Activated gamma-delta T cell treated with Interleukin-2 at 50 U/mL for 16 hours (primary cell): Measurements from ENCODE around the gene SULT1E1.

ENCODE experiments used
- DNase-seq: peaks from one replicate; pipeline ENCODE4 v3.0.0-alpha.2; 2020

Gene SULT1E1, protein sequence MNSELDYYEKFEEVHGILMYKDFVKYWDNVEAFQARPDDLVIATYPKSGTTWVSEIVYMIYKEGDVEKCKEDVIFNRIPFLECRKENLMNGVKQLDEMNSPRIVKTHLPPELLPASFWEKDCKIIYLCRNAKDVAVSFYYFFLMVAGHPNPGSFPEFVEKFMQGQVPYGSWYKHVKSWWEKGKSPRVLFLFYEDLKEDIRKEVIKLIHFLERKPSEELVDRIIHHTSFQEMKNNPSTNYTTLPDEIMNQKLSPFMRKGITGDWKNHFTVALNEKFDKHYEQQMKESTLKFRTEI

DNA sequence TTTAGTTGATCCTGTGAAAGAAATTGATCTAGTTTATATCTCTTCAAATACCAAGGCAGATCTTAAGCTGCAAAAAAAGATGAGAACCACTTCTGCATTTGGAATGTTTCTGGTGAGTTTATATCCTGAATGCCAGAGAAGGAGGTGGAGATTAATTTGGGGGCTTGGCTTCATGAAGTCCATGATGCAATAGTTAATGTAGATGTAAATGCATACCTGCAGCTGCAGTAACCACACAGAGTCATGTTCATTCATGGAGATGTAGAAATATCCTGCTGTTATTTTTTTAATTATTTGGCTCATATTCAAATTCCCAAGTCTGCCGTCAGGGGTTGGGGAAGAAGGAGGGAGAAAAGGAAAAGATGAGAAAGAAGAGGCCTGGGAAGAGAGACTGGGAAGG, at the start of gene SULT1E1:
Gene SULT1E1, minus strand, starts transcription at position 94 of the 400 bp plus-strand sequence. CDS start 2,501 bp downstream, outside the sequence.
- DNase-seq, result no peak

DNA sequence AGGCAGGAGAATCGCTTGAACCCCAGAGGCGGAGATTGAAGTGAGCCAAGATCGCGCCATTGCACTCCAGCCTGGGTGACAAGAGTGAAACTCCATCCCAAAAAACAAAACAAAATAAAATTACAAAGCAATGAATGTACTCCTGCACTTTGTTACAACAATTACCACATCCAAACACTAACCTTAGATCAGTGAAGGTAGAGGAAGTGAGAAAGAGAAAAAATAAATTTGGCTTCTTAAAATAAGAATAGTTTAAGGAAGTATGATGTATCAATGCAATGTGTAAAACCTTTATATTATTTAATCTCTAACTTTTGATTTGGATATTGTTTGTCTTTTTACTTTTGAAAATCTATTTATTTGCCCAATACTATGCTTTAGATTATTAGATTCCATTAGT, 49.2 kb upstream of the SULT1E1 start:
- no peak for DNase-seq

DNA sequence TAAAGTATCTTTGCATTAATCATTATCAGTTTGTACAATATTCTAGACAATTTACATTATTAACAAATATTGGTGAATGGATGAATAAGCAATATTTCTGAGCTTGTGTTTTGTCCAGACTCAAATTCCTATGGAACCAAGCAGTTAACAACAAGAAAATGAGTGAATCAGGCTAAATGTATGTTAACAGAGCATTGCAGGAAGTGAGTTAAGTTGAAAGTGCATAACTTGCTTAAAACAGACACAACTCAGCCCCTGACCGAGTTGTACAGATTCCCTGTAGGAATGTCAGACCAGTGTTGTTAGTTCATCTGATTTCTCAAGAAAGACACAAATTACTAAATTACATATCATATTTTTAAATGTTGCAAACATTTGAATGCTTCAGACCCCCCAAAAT, 47.2 kb upstream of the SULT1E1 start:
- no peak for DNase-seq

DNA sequence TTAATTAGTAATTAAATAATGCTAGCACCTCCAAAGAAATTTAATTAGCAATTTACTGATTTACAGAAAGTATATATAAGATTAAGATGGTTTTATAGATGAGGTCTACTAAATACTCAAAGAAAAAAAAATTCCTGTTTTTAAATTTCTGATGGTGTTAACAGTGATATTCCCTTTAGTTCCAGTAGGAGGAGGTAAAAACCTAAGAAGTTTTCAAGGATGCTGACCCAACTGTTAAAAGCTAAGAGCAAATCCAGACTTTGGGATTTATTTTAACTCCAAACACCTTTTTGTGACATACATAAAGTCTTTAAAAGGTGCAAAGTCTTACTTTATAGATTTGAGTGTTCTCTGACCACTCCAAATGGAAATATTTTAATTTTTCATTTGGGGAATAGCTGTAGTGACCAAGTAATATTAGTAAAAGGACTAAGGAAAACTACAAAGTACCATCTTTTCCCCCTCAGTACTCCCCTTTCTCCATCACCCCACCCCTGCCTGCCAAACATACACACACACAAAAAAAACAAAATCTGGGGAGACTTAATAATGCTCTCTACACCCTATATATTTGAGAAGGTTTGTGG, 36.7 kb upstream of the SULT1E1 start:
- DNase-seq, result no peak

DNA sequence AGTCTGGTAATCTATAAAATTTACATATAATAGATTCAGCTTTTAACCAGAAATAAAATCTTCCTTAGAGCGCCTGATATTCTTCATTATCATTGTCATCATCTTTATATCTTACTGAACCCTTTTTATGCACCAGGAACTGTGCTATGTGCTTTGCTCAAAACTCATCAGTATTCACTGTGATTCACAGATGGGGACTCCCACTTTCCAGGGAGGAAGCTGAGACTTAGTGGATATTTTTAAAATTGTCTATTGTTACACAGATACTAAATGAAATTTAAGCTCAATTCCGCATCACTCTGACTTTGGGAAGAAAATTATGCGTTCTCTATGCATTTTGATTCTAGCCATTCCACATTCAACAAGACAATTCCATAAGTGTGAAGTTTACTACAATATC, 34.8 kb upstream of the SULT1E1 start:
- no peak for DNase-seq

DNA sequence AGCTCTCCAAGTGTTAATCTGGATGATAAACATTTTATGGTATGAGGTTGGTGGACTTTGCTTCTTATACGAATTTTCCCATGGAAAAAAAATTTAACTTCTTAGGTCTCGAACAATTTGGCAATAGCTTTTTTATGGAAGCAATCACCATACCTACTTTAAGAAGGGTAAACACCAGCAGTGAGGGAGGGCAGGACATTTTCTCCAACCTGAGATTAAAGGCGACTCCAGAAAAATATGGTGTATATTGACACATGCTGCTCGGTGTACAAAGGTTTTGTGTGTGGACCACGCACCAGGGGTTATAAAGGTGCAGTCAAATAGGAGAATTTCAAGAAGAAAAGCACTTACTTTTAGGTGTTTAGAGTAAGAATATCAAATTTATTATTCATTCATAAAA, 34.2 kb upstream of the SULT1E1 start:
- no peak for DNase-seq

DNA sequence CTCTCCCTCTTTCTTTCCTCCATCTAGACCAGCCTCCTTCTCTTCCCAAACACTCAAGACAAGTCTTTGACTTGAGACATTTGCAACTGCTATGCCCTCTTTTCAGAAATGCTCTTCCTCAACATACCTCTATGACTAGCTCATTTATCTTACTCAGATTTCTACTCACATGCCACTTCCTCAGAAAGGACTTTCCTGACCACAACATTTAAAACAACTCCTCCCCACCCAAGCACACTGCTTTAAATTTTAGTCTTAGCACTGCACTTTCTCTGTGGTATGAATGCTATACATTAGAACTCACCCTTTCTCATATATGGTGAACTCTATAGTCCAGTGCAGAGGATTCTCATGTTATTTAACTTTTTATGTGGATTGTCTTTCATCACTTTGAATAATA, 28.4 kb upstream of the SULT1E1 start:
- no peak for DNase-seq

DNA sequence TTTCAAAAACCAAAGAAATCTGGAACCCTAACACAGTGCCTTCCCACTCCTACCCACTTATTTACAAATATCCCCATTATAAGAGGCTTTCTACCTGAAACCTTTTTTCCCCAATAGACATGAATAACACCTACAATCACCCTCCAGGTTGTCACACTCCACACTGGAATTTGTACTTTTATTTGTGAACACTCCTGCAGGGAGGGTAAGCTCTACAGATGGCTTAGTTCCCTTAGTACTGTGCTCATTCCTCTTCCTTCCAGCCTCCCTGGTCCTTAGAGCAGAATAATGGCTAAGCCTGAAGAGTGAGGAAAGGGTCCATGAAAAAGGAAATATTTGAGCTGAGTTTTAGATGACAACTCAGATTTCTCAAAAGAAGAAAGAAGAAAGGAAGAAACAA, 22.2 kb upstream of the SULT1E1 start:
- no peak for DNase-seq

DNA sequence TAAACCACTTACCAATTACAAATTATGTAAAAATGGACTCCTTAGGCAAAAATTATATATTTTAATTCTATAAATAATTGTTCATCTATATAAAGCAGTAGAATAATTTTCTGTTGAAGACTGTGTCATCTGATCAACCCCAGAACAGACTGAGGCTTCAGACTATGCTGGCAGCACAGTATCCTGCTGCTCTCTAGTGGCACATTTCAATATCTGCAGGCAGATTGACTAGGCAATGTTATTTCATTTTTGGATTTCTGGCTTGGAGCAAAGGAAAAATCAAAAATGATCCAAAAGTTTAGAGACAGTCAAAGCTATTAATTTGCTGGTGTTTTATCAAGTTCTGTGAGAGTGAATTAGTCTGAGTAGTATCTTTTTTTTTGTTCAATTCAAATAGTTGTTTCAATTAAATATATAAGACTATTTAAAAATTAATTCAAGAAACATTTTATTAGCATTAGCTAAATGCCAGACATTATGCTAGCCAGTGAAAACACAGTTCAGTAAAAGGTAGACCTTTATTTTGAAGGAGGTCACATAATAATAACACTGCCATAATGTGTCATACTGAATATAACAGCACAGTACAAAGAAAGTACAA, 21.3 kb upstream of the SULT1E1 start:
- DNase-seq, result peak; percentile 3

DNA sequence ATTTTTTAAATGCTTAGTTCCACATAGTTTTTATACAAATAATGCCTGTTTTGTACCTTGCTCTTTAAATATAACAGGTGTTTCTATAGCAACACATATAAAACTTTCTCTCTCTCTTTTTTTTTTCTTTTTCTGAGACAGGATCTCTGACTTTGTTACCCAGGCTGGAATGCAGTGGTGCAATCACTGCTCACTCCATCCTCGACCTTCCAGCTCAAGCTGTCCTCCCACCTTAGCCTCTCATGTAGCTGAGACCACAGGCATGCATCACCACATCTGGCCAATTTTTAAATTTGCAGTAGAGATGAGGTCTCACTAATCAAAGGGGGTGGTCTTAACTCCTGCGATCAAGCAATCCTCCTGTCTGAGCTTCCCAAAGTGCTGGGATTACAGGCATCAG, 18.3 kb upstream of the SULT1E1 start:
- DNase-seq, result no peak

DNA sequence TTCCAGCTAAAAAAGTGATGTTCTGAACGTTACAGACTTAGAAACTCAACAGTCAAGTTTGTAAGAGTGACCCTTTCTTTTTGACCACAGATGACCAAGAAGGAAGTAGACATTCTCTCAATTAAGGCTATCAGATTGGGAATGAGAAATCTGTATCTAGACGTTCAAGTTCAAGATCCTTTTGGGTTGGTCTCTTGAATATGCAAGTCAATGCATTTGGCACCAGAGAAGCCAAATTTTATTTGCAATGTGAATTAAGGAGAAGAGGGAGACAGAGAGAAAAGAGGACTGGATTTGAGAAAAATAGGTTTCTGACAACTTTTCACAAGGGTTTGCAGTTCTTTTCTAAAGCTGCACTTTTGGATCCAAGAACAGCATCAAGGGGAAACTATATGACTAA, 17.5 kb upstream of the SULT1E1 start:
- DNase-seq, result no peak

DNA sequence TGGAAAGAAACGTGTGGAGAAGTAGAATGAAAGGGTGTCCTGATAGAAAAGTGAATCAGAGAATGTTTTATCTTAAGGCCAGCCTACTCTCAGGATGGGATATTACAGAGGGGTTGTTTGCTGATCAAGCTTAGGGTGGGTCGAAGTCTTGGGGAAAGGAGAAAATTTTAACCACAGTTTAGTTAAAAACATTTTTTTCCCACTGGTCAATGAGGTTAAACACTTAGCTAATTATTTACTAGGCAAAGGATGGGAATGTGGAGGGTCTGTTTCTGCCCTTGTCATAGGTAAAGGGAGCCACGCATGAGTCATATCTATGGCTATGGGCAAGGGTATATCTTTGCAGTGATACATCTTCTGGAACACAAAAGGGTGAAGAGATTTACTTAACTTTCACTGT, 16.1 kb upstream of the SULT1E1 start:
- DNase-seq, result no peak

DNA sequence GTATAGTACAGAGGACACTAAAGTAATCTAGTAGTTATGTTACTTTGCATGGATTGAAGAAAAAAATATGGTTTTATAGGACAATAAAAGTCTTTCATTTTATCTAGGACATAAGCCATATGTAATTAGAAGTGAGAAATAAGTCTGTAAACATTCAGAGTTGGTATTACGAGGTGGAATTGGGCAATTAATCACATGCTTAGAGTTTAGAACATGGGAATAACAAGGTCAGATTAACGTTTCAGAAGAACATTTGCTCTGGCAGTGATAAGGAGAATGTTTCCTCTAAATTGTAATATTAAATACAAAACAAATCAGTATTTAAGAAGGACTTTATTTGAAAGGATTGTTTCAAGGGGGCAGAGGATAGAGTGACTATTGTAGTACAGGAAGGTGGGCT, 15.6 kb upstream of the SULT1E1 start:
- no peak for DNase-seq

DNA sequence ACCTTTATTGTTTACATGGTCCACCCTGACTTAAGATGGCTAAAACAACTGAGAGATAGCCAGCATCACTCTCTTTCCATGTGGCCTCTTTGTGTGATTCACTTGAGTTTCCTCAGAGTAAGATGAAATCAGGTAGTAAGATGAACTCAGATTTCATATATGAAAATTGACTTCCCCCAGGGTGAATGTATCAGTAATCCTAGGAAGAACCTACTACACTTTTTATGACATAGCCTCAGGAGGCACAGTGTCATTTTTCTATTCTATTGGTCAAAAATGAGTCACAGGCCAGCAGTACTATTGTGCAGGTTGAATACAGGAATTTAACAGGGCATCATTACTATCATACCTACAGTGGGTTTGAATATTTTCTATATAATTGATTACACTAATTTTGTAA, 14.6 kb upstream of the SULT1E1 start:
- DNase-seq, result no peak

DNA sequence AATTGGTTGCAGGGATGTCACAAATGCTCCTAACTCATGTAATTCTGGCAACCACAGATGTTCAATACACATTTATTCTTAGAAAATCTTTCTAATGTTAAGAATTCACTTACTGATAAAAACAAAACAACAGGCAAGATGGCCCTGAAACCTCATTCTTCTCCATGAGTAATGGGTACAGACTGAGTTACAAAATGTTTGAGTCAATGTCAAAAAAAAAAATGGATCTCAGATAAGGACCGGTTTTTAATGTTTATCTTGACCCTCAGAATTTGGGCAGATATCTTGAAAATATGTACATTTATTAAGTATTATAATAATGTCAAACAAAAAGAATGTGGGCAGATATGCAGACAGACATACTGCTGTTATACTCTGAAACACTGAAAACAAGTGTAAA, 1.8 kb upstream of the SULT1E1 start:
- DNase-seq, result no peak

DNA sequence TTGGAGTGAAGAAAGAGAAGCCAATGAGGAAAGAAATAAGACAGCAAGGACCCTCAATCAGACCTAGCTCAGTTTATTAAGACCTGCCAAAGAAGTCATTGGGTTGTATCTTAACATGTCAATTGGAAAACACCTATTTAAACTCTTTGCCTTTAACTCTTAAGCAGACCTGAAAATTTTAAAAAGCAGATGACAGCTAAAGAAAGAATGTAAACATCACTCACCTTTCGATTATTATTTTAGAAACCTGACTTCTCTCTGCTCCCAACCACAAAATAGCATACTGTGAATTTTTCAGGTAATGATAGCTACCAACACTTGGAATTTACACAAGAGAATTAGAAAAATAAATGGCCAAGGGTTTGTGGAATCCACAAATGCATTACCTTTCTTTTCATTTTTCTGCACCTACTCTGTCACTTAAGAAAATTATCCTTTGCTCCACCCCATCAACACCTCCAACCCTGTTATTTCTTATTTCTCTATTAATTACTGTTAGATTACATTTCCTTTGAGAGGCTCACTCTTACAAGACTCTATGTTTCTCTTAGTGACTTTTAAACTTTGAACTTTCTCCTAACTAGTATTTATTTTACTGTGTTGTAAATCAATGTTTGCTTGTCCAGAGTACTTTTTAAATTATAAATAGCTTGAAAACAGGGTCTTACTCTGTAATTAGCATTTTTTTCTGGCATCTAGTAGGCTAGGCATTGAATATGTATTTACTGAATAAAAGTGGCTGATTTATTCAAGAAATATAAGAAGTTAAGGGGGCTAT, 765 bp upstream of the SULT1E1 start:
- DNase-seq, result no peak

DNA sequence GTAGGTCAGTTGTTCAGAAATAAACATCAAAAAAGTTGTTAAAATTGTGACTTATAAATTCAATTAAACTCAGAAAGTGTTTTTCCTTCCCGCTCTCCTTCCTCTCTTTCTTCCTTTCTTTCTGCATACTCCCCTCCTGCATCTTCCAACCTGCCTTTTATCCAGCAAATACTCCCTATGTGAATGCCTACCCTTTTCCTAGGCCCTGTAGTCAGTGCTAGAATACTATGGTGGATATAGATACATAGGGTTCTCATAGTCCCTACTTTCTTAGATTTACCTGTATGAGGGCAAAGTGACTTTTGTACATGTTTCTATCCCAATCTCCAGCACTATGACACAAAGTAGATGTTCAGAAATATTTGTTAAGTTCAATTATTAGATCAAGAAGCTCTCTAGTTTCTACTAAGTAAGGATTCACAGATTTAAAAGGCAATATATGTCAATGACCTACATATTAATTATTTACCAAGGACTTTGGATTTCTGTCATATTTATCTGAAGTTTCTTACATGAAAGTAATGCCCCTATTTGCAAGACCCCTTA, 732 bp downstream of the SULT1E1 start:
- DNase-seq, result no peak

DNA sequence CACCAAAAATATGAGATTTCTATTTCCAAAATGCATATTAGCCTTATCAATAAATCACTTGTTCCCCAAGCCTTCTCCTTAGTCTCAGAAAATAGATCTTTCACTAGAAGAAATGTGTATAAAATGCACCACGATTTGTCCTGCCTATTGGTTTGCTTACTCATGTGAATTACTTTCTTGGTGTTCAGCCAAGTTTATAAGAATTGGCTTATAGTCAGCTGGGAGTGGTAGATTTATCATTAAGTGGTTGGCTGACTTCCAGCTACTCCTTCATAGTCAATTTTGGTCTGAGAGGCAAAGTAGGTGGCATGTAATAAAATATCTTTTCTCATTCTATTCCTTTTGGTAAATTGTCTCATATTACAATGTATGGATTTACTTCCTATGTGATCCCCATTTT, 1.3 kb downstream of the SULT1E1 start:
- no peak for DNase-seq

DNA sequence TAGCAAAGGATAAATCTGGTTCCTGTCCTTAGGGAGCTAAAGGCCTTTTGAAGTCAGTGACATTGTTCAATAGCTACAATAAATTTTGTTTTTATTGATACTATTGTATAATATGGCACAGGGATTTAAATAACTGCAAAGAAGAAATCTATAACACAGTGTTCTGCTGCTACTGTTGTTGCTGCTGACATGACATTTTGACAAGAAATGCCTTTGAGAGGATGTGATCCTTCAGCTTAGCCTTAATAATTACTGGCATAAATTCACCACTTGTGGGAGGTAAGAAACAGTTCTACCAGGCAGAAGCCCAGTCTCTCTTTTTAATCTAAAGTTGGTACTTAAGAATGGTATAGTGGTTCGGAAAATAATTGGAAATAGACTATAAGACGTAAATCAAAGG, 4.1 kb downstream of the SULT1E1 start:
- DNase-seq, result no peak

DNA sequence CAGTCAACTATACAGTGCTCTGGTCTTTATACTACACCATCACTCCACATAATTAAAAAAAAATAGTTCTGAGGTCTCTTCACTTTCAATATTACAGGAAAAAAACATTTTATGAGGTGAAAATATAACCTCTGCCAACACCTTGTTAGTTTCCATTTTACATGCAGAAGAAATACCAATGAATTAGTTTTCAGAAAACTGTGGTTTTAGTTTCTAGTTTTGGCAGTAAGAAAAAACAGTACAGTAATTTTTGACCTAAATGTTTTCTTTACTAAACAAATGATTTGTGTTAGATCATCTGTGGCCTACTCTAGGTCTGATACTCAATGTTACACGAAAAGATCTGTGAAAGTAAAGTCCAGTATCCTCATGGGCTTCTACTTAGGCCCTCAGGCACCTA, 10.0 kb downstream of the SULT1E1 start:
- DNase-seq, result no peak

DNA sequence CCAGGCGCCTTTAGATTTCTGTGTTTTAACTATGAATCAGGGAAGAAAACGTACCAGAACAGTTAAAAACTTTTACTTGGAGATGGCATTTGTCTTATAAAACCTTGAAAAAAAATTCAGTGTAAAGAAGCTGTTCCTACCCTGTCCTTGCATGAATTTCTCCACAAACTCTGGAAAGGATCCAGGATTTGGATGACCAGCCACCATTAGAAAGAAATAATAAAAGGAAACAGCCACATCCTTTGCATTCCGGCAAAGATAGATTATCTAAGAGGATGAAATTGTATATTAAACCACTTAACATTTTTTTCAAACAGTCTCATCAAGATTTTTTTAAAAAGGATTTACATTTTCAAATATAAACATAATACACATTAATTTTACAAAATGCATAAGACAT, 10.6 kb downstream of the SULT1E1 start:
- no peak for DNase-seq

DNA sequence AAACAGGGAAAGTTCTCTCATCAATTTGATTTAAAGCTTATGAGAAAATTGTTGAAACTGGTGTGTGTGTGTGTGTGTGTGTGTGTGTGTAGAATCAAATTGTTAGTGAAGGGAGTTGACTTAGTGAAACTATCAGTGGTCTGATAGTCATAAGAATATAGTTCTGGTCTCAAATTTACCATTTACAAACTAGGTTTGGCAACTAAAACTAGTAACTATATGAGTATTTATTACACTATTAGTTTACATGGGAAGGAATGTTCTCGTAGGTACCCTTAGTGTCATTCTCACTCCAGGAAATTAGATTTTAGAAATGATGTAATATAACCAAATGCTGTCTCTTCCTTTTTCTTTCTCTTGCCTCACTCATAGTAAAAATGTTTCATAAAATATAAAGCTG, 11.9 kb downstream of the SULT1E1 start:
- DNase-seq, result no peak

DNA sequence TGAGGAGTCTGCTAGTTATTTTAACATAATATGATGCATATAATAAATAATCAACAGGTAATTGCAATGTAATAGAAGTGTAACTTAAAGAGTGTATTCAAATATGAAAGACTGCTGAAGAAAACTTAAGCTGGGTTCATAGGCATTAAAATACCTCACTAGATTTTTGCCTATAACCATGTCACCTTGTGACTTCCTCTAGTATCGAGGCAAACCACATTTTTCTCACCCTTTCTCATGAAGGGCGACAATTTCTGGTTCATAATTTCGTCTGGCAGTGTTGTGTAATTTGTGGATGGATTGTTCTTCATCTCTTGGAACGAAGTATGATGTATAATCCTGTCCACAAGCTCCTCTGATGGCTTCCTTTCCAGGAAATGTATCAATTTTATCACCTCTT, 16.0 kb downstream of the SULT1E1 start:
- no peak for DNase-seq

DNA sequence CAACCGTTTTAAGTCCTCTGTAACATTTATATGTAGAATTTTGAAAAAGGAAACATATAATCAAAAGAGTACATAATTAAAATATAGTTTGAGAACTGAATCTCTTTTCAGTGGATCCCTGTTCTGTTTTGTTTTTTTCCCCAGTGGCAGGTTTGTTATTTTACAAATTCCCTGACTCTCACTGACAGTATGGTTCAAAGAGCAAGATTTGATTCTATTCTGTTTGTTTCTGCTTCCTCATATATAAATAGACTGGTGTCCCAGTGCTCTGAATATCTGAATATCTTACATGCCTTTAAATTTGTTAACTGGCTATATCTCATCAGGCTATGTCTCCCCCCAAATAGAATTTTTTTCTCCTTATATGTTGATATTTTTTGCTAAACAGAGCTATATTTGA, 16.6 kb downstream of the SULT1E1 start:
- DNase-seq, result no peak
